GM19035 (cell line): ENCODE results near the gene RAC3.

Source experiments
- ATAC-seq: cut with Tn5 transposase; IDR thresholded peaks from one replicate; pipeline ENCODE4 v1.9.1; 2021; ENCODE audit not compliant: unreplicated experiment

RAC3 gene

DNA sequence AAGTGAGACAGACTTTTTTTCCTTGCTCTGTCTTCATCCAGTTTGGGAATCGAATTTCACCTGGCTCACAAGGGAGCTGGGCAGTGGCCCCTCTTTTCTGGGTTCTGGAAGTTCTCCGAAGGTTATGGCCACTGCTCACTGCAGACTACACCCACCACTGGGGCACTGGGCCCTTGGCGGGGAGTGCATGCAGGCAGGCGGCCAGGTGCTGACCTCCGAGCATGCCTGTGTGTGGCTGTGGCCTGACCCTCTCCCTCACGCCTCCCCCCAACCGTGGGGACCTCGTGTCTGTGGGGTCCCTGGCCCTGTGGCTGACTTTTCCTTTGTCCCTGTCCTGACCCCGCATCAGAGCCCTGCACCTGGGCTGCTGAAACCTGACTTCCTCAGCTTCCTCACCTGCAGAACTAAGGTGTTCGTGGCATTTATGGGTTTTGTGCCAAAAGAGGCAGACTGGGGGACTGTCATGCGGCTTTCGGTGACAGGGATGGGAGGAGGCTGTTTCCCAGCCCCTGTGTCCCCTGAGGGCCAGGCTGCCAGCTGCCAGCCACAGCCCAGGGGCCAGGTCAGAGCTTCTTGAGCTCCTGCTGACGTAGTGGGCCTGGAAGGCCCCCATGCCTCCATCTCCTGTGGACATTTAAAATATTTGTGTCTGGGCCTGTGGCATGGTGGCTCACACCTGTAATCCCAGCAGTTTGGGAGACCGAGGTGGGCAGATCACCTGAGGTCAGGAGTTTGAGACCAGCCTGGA, 32.6 kb upstream of the RAC3 start:
- ATAC-seq = no peak

DNA sequence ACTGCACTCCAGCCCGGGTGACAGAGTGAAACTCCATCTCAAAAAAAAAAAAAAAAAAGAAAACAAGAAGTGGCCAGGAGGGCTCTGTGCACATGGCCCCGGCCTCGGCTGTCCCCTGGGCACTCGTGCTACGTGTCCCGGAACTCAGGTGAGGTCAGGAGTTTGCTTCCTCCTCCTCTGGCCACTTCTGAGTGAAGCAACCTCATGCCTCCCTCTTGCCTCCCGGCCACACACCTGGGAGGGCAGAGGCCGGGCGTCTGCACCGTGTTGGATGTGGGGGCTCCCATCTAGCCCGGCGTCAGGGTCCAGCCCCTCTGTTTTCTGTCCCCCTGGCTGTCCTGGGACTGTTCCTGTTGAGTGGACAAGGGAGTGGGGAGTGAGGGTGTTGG, 31.9 kb upstream of the RAC3 start:
- ATAC-seq = no peak

DNA sequence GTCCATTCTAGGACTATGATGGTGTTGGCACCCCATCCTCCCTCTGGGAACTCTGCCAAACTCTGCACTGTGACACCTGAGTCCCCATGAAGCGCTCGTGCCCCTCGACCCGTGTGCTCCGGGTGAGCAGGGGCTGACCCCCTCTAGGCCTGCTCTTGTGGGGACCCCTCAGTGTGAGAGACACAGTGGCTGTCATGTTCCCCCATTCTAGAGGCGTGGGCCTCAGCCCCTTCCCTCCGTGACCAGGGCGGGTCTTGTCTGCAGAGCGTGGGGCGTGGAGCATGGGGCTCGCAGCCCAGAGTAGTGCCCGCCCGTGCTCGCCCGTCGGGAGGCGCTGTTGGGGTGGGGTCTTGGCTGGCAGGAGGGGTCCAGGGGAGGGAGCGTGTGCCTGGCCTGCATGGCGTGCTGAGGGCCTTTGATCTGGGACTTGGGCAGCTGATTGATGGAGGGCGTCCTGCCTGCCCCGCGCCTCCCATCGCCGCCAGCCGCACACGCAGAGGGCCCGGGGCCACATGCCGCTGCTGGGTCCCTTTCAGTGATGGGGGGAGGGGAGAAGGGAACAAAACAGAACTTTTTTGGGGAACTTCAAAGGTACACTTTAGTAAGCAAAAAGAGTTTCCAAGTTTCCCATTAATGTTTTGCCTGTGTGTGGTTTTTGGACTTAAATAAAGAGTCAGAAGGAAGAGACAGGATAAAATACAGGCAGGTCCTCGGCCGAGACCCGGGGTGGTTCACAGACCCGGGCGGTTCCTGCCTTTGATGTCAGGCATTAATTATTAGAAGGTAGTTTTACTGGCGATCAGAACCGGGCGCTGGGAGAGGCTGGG, 31.3 kb upstream of the RAC3 start:
- no peak for ATAC-seq

DNA sequence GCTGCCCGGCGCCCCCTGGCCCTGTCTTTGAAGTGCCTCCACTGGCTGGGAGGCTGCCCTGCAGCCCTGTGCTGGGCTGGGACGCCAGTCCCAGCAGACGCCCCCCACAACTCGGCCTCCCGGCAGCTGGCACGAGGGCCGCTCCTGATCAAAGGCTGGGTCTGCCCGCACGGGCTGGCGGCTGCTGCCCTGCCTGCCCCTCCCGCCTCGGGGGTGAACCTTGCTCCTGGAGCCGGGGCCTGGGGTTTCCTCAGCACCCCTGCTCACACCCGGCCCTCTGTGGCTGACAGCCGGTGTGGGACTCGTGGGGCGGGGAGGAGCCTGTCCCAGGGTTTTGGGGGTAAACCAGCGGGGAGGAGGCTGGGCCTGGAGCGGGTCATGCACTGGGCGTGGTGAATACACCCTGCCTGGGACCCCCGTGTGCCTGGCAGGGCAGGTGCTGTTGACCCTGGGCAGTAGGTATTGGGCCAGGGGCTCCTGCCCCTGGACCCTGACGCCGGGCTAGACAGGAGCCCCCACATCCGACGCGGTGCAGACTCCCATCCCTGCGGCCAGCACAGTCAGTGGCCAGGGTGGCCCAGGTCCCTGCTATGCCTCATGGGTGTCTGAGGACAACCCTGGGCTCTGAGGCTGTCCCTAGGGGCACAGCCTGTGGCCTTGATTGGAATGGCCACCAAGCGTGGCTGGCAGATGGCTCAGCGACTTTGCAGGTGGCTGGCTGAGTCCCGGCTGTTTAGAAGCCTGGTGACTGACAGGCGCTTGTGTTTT, 30.5 kb upstream of the RAC3 start:
- no peak for ATAC-seq

DNA sequence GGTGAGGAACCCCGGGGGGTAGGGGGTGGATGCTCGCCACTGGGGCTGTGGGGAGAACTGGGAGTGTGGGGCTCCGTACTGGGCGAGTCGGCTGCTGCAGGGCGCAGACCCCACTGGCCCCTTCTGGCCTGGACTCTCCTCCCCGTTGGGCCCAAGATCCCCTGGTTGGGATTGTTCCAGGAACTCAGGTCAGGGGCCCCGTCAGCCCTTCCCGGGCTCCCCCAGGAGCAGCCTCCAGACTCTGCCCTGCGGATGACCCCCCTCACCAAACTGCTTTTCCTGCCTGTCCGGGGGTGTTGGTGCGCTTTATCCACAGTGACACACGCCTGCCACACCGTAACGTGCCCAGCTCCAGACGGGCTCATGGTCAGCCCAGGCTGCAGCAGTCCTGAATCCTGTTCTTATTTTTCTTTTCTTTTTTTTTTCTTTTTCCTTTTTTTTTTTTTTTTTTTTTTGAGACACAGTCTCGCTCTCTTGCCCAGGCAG, 29.9 kb upstream of the RAC3 start:
- ATAC-seq = no peak

DNA sequence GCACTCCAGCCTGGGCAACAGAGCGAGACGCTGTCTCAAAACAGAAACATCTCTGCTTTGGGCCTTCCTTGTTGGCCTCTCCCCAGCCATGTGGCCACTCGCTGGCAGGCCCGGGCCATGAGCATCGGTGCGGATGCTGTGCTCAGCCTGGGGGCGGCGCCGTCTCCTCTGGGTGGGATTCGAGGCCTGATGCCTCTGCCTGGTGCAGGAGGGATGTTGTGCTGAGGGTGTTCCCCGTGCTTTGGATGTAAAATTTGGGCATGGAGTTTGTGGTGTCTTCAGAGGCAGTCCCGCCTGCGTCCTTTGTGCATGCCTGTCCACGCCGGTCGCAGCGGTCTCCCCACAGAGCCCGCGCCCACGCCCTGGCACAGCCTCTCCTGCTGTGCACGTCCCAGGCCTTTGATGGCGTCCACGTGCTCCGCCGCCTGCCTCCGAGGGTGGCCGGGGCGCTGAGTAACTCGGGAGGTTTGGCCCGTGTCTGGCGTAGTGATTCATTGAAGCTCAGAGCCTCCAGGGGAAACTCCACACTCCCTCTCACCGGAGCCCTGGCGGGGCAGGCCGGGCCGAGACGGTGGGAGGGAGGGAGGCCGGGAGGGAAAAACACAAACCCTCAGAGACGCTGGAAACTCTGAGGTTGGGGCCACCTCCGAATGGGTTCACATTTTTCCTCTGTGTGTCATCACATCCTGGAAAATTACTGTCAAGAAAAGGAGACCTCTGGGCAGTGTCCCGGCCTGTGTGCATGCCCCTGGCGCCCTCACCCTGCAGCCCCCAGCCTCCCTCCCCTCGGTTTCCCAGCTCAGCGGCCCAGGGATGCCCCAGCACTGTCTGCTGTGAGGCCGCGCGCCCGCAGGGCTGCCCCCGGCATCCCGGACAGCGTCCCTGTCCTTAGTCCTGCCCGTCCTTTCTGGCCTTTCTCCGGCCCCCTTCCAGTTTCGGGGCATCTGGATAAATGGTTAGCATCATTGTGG, 27.8 kb upstream of the RAC3 start:
- no peak for ATAC-seq

DNA sequence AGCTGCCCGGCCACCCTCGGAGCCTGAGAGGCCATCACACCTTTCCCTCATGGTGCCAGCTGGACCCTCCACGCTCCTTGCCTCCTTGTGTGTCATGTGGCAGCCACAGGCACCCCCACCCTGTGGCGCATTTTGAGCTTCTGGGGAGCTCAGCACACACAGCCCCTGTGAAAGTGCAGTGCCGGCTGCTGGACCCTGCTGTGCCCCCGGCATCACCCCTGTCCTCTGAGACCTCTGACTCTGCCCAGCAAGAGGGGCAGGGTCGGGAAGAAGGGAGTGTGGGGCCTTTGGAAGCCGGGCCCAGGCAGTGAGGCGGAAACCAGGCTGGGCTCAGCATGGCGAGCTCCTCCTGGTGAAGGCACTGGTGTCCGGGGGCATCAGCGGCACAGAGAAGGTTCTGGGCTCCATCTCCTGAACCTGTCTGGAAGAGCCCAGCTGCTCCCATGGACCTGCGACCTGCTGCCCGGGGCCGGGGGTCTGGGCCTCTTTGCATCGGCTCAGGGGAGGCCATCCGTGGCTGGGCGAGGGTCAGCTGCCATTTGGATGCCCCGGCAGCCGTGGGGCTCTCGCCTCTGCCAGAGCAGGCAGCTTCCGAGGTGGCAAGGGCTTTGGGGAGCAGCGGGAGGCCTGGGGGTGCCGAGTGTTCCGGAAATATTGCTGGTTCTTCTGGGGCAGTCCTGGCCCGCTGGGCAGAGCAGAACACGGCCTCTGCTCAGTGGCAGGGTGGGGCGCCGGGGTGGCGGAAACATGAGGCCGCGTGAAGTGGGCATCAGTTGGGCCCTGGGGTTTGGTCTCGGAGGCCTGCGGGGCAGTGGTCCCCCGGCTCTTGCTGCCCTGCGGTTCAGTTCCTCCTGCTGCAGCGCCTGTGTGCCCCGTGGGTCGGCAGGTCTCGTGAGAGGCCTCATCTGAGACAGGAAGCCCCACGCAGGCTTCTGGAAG, 26.7 kb upstream of the RAC3 start:
- ATAC-seq = no peak

DNA sequence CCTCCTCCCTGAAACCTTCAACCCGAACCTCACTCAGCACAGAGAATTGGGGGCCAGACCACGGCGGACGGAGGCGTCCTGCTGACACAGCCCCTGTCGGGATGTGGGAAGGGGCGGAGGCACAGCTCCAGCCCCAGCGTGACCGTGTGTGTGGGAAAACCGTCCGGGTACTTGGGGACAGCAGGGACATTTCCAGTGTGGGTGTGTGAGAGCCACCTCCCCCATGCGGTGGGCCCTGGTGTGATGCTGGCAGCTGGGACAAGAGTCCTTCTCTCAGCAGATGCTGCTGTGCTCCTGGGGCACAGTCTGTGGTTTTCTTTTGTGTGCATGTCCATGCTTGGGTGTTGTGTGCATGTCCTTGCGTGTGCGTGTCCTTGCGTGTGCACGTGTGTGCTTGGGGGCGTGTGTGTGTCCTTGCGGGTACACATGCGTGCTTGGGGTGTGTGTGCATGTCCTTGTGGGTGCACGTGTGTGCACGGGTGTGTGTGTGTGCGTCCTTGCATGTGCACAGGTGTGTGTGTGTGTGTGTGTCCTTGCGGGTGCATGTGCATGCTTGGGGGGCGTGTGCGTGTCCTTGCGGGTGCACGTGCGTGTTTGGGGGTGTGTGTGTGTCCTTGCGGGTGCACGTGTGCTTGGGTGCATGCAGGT, 25.7 kb upstream of the RAC3 start:
- ATAC-seq = no peak

DNA sequence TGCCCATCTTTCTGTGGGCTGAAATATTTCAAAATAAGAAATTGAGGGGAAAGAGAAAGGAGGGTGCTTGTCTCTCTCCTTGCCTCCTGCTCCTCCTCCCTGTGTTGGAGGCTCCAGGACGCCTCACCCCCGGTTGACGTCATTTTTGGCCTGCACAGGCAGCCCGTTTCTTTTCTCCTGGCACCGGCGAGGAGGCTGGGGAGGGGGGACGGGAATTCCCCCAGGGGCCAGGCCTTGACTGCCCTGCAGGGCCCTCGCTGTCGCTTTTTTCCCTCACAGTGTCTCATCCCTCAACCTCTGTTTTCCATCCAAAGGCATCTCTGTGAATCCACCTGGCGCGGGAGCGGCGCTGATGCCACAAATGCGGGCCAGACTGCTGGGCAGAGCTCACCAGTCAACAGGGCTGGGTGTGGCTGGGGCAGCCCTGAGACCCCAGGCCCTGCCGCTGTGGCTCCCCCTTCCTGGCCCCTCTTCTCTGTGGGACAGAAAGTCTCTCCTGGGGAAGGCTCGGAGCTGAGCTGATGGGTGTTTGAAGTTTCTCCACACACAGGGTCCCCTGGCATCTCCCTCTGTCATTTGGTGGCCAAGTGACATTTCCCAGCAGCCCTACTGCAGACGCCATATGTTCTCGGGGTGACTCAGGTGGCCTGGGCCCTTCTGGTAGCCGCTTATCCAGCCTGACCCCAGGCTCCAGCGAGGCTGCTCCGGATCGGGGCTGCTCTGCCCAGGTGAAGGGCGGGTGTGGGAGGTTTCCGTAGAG, 24.8 kb upstream of the RAC3 start:
- no peak for ATAC-seq

DNA sequence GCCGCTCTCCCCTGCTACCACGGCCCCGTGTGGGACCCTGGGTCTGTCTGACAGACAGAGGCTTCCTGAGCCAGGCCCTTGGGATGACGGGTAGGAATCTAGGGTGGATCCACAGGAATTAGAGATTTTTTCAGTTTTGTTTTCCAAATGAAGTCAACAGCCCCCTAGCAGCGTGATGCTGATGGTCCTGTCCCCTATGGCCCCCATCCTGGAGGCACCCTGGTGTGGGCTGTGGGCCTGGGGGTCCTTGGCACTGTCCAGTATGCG, 24.3 kb upstream of the RAC3 start:
- ATAC-seq = no peak

DNA sequence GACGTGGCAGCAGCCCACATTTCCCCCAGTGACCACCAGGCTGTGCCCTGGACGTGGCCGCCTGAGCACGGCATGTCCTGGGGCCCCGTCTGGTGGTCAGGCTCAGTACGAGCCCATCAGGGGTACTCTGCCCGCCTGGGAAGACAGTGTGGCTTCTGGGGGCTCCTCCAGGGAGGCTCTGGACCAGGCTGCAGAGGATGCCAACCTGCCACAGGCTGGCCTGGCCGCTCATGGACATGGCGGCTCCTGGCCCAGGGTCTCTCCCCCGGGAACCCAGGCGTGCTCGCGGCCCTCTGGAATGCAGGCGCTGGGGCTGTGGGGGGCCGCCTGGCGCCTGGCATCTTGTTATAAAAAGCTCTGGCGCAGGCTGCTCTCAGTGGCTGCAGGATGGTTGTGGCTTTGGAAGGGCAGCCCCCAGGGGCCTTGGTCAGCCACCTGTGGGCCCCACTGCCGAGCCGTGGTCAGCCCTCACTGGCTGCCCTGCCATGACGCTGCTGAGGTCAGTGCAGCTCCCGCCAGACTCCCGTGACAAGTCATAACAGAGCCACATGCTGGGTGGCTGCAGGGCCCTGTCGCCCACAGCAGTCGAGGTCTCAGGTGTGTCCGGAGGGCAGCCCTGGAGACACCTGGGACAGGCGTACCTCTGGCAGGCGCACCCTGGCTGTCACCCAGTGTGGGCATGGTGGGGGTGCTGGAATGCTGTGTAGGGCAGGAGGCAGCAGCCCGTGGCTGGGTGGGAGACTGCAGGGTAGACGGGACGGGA, 23.8 kb upstream of the RAC3 start:
- ATAC-seq = no peak

DNA sequence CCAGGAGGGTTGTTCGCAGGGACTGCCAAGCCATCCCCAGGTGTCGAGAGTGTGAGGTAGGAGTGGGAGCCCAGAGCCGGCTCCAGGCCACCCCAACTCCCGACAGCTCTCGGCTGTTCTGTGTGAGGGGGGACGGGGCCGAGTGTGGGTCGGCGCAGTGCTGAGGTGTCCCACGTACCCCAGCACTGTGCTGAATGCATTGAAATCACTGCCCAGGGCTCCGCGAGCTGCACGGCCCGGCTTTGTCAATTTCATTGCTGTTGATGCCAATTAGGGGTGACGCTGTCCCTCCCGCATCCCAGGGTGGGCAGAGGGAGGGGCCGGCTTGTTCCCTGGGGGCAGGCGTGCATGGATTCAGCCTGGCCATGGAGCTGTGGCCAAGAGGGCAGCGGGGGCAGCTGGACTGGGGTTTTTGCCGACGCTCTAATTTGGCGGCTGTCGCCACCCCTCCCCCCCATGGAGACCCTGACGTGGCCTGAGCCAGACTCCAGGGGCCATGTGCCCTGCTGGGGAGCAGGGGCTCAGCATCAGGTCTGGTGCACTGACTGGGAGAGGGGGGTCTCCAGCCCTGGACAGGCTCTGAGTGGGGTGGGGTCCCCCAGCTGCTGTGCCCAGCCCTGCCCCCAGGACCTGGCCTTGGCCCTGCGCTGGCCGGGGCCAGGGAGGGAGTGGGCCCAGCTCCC, 23.1 kb upstream of the RAC3 start:
- ATAC-seq = no peak

DNA sequence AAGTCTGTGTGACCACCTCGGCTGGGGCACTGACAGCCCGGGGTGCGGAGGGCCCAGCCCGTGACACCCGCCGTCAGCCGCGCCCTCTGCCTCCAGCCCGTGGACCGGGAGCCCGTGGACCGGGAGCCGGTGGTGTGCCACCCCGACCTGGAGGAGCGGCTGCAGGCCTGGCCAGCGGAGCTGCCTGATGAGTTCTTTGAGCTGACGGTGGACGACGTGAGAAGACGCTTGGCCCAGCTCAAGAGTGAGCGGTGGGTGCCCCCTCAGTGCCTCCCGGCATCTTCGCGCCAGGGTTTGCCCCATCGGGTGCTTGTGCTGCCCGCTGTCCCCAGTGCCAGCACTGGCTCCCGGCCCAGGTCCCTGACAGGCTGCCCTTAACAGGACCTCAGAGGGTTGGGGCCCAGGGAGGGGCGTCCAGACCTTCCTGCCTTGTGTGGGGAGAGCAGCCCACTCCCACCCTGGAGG, 22.5 kb upstream of the RAC3 start:
- ATAC-seq = no peak

DNA sequence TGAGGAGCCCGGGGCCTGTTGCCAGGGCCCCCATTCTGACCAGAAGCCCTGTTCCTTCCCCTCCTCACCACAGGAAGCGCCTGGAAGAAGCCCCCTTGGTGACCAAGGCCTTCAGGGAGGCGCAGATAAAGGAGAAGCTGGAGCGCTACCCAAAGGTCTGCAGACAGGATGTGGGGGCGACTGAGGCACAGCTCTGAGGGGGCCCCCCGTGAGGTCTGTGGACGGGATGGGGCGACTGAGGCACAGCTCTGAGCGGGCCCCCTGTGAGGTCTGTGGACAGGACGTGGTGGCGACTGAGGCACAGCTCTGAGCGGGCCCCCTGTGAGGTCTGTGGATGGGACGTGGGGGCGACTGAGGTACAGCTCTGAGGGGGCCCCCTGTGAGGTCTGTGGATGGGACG, 22.1 kb upstream of the RAC3 start:
- ATAC-seq = no peak

DNA sequence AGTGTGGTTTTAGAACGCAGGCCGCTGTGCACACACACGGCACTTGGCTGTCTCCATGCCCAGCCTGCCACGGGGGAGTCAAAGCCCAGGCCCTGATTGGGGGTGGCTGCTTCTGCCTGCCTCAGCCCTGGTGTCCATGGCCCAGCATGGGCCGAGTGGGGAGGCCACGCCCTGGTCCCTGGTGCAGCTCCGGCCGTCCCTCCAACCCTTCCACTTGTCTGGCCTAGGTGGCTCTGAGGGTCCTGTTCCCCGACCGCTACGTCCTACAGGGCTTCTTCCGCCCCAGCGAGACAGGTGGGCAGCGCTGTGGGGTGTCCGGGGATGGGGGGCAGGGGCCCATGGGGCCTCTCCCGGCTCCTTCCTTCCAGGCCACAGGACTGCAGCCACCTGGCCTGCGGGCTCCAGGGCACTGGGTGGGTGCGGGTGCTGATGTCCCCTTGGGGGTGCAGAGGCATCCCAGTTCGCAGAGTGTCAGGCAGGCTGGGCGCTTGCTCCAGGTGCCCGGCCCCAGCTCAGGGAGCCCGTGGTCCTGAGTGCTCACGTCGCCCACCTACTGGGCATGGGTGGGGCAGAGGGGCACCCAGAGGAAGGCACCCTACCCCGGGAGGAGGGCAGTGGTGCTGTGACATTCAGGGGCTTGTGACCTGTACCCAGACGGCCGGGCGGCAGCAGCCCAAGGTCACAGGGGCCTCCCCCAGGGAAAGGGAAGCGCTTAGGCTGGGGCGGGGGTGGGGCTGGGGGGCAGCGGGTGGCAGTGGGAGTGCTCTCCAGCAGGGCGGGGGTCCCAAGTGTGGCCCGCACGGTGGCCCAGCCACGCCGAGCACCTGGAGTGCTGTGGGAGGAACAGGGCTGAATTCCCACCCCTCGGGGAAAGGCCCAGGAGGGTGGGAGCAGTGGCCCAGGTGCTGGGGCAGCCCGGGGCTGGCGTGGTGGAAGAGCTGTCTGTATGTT, 20.6 kb upstream of the RAC3 start:
- no peak for ATAC-seq

DNA sequence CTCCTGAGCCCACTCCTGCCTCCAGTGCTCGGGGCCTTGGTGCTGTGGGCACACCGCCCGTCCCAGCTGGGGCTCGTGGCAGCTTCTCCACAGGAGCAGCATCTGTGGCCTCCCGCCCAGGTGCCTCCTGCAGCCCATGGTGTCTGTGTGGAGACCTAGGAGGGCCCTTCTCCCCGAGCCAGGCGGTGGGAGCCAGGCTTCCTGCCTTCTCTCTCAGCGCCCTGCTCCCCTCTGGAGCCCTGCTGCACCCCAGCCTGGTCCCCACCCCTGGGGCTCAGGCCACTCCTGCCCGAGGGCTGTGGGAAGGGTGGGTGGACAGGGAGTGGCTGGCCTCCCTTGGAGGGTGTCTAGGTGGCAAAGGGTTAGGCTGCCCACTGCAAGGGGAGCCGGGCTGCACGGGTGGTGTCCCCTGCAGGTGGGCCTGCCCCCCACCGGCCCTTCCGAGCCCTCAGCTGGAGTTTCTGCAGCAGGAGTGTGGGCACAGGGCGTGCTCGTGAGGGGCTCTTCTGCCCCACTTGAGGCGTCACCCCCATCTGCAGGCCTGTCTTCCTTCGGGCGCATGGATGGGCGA, 19.8 kb upstream of the RAC3 start:
- no peak for ATAC-seq
